Tibial nerve (tissue), 4 donors: ENCODE results near the gene AKT3.
"Not testable (repeated sequence)": the region's sequence is repeated elsewhere in the genome, so short reads cannot be mapped to it uniquely, and the experiment has no call there.

ENCODE experiments used
- CTCF ChIP-seq, 5 experiments: fragments of 200-600 bp in 3 of 5; fragments of 450-650 bp in 2 of 5; sonication (generic) in 3 of 5; IDR thresholded peaks; one replicate each; pipeline ENCODE4 v1.5.1; 2016 to 2019; ENCODE audit warnings: antibody characterized with exemption in 5 of 5, mild to moderate bottlenecking in 3 of 5, moderate library complexity in 2 of 5
- EP300 ChIP-seq, 2 donors: sonication (generic); formaldehyde crosslinking; IDR thresholded peaks; one replicate each; pipeline ENCODE4 v1.6.1; 2017; ENCODE audit warnings: antibody characterized with exemption in 2 of 2, mild to moderate bottlenecking in 1 of 2

- TF ChIP-seq EP300, CTCF (IDR thresholded peaks at IDR 0.05): not testable (repeated sequence)
Measured at GRCh38 chr1:243662169-243662568, 187.9 kb downstream of the AKT3 start.
